NCI-H2196 (cell line): ENCODE measurements around the gene SH3TC2.

Experiments
- DNase-seq: peaks from one replicate; lab custom pipeline; 2025; ENCODE audit not compliant: unreplicated experiment; lab: John Stamatoyannopoulos, UW

The SH3TC2 gene

DNA sequence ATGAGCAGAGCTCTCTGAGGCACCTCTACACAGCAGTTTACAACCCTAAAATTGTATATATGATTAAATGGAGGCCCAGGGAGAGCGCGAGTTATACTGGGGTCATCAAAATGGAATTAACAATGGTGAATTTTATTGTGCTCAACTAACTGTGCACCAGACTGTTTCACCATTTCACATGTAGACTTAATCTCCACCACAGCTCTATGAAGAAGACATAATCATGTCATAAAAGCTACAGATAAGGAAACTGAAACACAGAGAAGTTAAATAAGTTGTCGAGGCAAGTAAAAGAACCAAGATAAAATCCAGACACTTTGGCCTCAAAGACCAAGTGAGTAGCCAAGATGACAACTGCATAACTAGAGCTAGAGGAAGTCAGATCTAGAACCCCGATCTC lies 1.5 kb downstream of the SH3TC2 start:
- no peak for DNase-seq

DNA sequence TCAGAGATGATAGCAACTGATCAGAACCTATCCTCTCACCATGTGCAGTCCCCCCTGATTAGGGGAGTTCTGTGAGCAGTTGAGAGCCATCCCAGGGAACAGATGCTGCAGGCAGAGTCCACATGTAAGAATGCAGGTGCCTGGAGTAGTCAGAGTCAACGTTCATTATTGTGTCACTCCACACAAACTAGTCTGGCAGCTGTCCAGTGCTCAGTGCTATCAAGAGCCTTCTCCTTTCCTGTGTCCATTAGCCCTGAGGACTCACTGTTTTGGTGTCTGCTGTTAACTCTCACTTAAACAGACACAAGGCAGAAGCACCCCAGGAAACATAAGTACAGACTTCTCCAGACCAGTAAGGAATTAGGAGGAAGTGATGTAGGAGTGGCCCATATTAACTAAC lies 2.5 kb downstream of the SH3TC2 start:
- peak; percentile 3 for DNase-seq

DNA sequence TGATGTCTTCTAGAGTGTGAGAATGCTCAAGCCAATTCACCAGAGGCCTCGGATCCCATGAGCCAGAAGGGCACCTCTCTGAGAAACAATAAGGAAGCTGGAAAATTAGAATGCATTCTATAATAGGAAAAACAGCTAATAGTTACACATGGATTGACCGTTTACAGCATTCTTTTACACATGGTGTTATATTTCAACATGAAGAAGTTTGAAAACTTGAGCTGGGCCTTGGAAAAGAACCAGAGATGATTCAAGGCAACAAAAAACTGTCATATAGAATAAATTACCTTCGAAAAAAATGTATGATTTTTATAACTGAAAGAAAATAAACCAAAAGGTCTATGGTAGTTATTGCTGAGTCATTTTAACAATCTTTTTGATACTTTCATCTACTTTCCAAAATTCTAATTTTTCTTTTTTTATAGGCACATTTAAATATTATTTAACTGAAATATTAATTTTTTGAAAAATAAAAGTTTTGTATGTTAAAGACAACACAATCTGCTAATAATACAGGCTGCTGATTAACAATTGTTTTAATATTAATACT lies 6.2 kb downstream of the SH3TC2 start:
- no peak for DNase-seq

DNA sequence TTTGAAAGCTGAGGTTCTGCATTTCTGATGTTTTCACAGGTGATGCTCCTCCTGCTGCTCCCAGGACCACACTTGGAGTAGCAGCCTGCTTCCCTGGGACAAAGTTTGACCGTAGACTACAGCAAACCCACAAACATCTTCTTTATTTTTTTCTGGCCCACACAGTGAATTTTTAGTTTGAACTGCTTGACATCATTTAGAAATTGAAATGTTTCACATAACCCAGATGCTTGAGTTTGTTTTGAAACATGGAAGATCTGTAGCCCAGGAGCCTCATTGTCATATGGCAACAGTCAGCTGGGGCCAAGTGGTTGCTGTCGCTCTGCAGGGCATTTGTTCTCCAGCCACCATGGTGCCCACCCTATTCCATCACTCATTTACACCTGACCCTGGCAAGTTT lies 8.4 kb downstream of the SH3TC2 start:
- DNase-seq: no peak

DNA sequence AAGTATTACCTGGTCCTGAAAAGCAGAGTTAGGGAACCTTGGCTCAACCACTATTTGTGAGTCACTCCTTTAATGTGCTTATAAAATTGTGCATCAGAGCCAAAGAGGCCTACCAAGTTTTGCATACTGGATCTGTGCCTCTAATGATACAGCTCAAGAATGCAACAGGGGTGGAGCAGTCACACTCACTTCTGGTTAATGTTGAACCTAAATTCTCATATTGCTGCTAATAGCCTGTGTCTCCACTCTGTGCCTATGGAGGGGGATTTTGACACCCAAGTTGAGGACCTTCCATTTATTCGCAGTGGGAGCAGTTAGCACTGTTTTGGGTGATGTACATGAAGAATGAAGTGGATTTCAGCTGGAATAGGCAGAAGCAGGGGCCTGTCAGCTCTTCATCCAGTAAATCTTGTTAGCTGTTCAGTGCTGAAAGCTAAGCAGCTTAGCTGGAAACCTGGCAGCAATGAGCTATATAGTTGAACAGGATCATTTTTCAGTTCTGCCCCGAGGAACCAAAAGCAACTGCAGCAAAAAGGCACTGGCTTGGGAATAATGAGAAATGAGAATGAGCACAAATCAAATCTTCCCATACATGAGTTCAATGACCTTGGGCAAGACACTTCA lies 9.7 kb downstream of the SH3TC2 start:
- no peak for DNase-seq

DNA sequence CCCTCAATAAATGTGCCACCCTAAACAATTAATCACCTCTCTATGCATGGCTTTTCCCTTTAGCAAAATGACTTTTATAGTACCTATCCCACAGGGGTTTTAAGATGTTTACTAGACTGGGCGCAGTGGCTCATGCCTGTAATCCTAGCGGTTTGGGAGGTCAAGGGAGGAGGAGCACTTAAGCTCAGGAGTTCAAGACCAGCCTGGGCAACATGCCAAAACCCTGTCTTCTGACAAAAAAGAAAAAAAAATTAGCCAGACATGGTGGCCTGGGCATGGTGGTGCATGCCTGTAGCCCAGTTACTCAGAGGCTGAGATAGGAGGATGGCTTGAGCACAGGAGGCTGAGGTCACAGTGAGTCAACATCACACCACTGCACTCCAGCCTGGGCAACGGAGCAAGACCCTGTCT lies 13.5 kb downstream of the SH3TC2 start:
- no peak for DNase-seq

DNA sequence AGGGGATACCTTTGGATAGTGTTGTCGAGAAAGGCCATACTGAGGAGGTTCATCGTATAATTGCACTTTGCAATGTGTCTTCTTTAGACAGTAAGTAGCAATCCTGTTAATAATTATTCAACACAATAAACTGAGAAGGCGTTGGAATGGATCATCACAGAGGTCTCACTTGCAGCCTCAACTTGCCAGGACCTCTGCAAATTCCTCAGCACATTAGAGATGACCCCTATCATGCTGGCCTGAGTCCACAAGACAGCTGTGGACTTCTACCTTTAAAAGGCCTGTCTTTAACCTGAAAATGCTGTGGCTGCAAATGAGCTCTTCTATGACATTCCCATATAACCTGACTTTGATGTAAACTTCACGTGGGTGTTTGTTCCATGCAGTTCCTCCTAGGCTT lies 14.1 kb downstream of the SH3TC2 start:
- DNase-seq: no peak

DNA sequence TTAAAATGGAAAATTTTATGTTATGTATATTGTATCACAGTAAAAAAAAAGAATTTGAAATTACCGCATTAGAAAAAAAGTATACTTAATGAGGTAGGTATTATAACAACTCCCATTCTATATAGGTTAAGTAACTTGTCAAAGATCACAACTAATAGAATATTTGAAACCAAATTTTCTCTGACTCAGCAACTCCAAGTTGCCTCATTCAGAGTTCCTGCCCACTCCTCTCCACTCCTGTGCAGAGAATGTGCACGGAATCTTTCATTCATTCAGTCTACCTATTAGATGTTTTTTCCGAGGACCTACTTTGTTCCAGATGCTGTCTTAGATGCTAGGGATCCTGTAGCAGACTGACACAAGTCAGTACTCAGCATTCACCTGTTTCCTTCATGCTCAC lies 15.4 kb downstream of the SH3TC2 start:
- no peak for DNase-seq

DNA sequence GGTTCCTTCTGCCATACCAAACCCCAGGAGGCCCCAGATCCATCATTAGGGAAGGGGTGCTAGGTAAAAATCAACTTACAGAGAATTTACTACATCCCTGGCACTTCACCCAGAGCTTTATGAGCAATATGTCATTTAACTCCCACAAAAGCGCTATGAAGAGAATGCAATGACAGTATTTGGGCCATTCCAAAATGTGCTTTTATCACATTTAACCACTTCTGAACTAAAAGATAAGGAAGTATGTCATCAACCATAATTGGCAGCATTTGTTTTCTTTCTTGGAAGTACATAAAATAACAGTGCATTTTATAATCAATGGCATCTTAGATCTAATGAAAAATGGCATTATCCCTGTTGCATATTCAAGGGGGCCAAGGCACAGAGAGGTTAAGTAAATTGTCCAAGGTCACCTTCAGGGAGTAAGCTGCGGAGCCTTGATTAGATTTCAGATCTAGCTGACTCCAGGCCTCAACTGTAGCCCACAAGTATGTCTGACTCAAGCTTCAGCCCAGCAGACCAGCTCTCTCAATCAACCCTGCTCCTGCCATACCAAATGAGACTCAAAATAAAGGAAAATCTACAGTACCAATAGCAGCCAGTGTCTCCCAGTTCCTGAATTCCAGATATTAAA lies 16.5 kb downstream of the SH3TC2 start:
- DNase-seq: no peak

DNA sequence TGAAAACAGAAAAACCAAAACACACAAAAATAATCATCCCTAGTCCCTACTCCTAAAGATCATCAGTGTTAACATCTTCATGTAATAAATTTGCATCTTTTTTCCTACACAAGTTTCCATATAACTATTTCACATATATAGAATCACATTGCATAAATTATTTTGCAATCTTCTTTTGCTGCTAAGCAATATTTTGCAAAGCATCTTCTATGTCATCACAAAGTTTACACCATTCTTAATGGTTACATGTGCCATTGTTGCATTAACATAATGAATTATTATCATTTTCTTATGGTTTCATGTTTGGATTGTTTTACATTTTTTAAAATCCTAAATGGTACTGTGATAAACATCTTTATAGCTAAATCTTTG lies 17.8 kb downstream of the SH3TC2 start:
- no peak for DNase-seq

DNA sequence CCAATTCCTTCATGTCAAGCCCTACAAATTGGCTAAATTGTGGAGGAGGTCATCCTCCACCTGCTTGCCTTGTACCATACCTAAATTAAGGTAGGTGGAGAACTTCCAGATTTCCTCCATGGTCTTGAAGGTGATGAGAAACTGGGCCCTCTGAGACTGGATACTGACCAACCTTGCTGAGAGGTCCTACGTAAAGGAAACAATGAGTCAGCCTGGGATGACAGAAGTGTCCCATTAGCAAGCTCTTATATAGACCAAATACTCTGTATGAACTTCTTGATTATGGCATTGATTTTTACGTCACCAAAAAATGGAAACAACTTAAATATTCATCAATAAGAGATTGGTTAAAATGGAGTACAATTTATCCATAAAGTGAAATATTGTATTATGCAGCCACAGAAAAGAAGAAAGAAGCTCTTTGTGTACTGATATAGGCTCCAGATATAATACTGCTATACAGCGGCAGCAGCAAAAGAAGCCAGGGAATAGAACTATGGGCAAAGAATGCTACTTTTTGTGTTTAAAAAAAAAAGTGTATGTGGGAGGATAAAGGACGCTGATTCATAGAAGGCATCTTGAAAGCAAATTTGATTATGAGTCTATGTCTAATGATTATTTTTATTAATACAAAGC lies 18.3 kb downstream of the SH3TC2 start:
- no peak for DNase-seq

DNA sequence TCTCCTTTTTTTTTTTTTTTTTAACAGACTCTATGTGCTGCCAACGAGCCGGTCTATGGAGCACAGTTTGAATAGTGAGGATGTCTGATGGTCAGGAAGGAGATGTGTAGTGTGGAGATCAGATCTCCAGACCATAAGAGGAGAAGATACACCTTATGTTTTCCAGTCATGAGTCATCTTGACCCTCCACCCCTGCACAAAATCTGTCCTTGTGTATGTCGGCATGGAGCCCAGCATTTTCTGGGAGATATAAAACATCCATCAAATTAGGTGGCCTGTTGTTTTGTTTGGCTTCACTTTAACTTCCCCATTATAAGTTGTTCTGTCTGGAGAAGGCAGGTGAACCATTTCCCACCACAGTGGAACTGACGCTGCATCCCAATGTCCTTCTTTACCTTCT lies 19.2 kb downstream of the SH3TC2 start:
- no peak for DNase-seq

DNA sequence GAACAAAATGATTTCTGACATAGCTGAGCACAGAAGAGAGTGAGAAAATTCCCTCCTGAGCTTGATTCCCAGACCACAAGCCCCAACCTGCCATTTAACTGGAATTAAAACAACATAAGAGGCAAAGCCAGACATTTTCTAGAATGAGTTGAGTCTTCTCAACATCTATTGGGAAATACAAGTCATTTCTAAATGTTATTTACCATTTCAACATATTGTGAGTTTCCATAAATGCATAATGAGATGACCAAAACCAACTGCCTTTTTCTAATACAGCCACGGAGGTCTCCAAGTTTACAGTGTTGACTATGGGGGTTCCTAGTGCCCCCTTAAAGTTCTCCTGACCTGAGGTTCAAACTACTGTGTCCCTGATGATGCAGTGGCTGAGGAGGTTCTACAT lies 20.0 kb downstream of the SH3TC2 start:
- no peak for DNase-seq

DNA sequence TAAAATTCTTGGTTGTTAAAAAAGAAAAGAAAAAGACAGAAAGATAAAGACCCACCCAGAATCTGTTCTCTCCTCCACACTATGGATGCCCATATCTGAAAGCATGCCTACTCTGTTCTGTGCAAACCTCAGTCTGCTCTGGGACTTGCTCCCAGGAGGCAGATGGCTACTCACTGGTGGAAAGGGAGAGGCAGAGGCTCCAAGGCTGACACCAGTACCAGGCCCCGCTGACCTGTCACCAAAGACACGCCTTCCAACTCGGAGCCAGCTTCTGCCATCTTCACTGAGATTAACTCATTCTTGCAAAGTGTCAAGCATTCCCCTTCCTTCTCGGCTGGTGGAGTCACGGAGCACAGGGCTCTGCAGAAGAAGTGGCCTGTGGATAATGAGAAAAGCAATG lies 21.6 kb downstream of the SH3TC2 start:
- DNase-seq: no peak

DNA sequence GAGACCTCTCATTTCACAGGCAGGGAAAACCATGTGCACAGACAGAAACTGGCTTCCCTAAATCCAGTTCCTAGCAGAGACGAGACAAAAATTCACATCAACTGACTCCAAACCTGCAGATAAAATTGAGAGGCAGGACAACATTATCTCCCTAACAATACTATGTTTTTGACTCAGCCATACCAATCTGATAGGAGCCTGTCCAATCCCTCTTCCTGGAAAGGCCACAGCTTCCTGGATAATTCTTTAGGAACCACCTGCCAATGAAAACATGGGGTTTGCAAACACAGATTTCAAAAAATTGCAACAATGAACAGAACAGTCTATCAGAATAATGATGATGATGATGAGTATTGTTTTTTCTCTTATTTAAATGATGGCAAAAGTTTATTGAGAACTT lies 22.4 kb downstream of the SH3TC2 start:
- no peak for DNase-seq

DNA sequence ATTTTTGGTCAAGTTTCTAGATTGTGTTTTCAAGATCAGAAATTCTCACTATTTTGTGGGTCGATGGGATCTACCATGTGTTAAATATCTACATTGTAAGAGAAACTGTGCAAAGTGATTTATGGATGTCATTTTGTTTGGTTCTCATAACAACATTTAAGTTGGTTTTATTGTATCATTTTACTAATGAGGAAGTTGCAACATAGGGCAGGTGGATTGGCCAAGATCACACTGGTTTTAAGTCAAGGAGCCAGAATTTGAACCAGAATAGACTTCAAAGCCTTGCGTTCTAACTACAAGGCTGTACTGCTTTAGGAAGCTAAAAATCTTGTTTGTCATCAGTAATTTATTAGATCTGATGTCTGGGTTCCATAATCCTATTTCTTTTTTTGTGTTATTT lies 23.4 kb downstream of the SH3TC2 start:
- DNase-seq: no peak

DNA sequence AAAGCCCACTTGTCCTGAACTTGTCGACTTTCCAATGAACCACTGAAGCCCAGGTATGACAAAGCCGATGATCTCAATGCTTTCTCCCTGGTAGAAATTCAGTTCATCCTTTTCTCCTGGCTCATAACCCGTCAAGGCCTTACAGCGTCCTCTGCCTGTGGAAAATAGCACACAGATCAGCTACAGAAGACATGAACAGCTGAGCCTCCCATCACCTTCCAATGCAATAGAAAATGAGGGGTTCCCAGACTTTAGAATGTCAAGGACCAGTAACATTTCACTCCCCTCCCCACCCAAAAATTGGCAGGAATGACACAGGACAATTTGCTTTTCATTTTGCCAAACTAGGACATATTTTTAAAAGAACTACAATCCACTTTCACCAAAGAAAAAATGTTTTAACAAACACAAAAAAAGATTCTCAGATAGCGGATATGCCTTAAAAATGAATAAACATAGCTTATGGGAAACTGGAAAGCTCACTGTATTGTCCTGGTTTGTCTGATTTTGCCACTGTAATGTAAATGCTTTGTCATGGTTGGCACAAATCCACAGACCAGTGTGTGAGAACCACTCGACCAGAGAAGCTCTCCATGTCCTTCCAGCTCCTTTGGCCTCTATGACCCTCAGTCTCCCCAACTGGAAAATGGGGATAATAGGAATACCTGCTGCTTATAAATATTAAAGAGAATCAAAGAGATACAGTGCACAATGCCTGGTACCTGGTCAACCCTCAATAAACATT lies 24.4 kb downstream of the SH3TC2 start:
- DNase-seq: no peak

DNA sequence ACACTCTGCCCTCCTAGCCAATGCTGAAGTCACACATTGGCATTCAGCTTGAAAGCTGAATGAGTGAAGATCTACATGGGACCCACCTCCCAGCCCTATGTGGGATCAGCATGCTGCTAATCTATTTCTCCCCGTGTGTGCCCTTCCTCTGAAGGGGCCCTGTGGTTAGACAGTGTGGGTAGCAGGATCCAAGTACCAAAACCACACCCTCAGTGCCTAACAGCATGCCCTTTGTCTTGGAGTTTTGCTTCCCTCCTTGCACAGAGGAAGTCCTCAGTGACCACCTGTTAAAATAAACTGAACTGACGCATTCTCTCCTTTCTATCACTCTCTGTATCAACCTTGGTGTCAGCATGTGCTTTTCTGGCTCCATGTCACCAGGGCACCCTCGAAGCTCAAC lies 25.0 kb downstream of the SH3TC2 start:
- DNase-seq: no peak

DNA sequence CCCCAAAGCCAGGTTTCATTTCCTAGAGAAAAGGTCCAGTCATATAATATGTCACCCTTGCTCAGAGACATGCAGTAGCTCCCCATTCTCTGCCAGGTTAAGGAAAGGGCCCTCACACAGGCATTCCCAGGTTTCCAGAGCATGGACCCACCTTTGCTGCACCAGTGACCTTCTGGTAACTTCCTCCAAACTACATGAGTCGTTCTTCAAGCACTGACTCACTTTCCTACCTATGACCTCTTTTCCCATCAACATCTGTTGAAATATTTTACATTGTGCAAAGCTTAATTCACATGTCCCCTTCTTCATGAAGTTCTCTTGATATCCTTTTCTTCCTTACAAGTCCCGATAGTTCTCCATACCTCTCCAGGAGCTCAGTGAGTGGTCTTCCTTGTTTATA lies 25.9 kb downstream of the SH3TC2 start:
- no peak for DNase-seq

DNA sequence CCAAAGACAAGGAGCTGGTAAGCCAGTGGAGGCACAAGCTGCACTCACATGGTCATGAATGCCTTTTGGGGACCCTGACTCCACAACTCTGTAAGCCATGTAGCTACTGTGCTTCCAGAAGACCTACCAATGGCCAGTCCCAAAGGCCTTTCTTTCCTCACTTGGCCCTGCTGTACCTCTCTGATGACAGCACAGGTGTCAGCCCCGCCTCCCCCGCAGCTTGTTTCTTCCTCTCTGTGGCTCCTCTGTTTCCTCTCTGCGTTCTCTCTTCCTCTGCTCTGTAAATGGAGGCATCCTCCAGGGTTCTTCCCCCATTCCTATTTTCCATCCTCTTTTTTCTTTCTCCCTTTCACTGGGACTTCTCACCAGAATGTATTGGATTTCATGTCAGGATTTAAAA lies 26.7 kb downstream of the SH3TC2 start:
- no peak for DNase-seq

DNA sequence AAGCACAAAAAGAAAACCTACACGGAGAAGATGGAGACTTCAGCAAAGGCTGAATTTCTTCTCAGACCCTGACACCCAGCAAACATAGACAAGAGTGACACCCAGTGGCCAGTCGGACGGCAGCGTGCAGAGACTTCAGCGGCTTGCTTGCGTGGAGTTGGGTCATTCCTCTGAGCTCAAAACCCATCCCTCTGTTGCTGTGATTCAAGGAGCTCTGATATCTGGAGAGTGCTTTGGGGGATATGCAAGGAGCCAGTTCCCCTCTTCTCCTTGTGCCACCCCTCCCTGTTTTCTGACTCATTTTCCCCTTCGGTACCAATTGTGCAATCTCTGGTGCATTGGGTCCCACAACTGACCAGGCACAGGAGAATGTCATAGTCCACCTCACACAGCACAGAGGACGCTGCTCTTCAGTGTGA lies 27.5 kb downstream of the SH3TC2 start:
- DNase-seq: peak; percentile 48
